Measurements from ENCODE around the gene PKP3.

The PKP3 gene

GRCh38 chr11:416051-416756, 22.2 kb downstream of the PKP3 start:
- TF ChIP-seq POLR2A (IDR thresholded peaks at IDR 0.05; ENCODE audit: low read depth, low read length) (no peak), POU2F2 (IDR thresholded peaks at IDR 0.05; ENCODE audit: low read depth, low read length) (no peak)
- DNase-seq (ENCODE audit: insufficient read length, low spot score) (no peak), FAIRE-seq (peak; percentile 41)

GRCh38 chr11:416757-417621, 23.0 kb downstream of the PKP3 start:
- FAIRE-seq, result peak; percentile 40
- TF ChIP-seq PAX5 (IDR thresholded peaks at IDR 0.05; ENCODE audit: insufficient read depth, low read length, severe bottlenecking) (no peak), POLR2AphosphoS5 (IDR thresholded peaks at IDR 0.05; ENCODE audit: low read depth, low read length) (no peak), POLR2A (IDR thresholded peaks at IDR 0.05; ENCODE audit: low read depth, low read length) (no peak), SPI1 (IDR thresholded peaks at IDR 0.05; ENCODE audit: low read depth, low read length) (no peak), POU2F2 (IDR thresholded peaks at IDR 0.05; ENCODE audit: low read depth, low read length) (no peak), TAF1 (IDR thresholded peaks at IDR 0.05; ENCODE audit: low read depth, low read length) (no peak)
- DNase-seq (ENCODE audit: insufficient read length, low spot score), result no peak

- FAIRE-seq, result no peak
- no peak for DNase-seq (ENCODE audit: insufficient read length, low spot score)
- TF ChIP-seq PAX5 (IDR thresholded peaks at IDR 0.05; ENCODE audit: insufficient read depth, low read length, severe bottlenecking) (no peak), POU2F2 (IDR thresholded peaks at IDR 0.05; ENCODE audit: low read depth, low read length) (no peak), TAF1 (IDR thresholded peaks at IDR 0.05; ENCODE audit: low read depth, low read length) (no peak), SPI1 (IDR thresholded peaks at IDR 0.05; ENCODE audit: low read depth, low read length) (no peak), POLR2AphosphoS5 (IDR thresholded peaks at IDR 0.05; ENCODE audit: low read depth, low read length) (no peak), POLR2A (IDR thresholded peaks at IDR 0.05; ENCODE audit: low read depth, low read length) (no peak)
Observed at GRCh38 chr11:417652-418342, 23.8 kb downstream of the PKP3 start.

GRCh38 chr11:418343-419247, 24.6 kb downstream of the PKP3 start:
- no peak for FAIRE-seq
- no peak for DNase-seq (ENCODE audit: insufficient read length, low spot score)
- TF ChIP-seq POLR2A (IDR thresholded peaks at IDR 0.05; ENCODE audit: low read depth, low read length), result no peak
- no peak for TF ChIP-seq TAF1 (IDR thresholded peaks at IDR 0.05; ENCODE audit: low read depth, low read length)
- no peak for TF ChIP-seq POU2F2 (IDR thresholded peaks at IDR 0.05; ENCODE audit: low read depth, low read length)
- TF ChIP-seq POLR2AphosphoS5 (IDR thresholded peaks at IDR 0.05; ENCODE audit: low read depth, low read length), result no peak
- no peak for TF ChIP-seq SPI1 (IDR thresholded peaks at IDR 0.05; ENCODE audit: low read depth, low read length)
- TF ChIP-seq PAX5 (IDR thresholded peaks at IDR 0.05; ENCODE audit: insufficient read depth, low read length, severe bottlenecking), result no peak

GRCh38 chr11:419248-420005, 25.4 kb downstream of the PKP3 start:
- no peak for DNase-seq (ENCODE audit: insufficient read length, low spot score)
- TF ChIP-seq POLR2A (IDR thresholded peaks at IDR 0.05; ENCODE audit: low read depth, low read length), result no peak
- FAIRE-seq, result no peak

GRCh38 chr11:420054-420910, 26.3 kb downstream of the PKP3 start:
- FAIRE-seq (no peak), DNase-seq (ENCODE audit: insufficient read length, low spot score) (no peak)
- TF ChIP-seq POLR2A (IDR thresholded peaks at IDR 0.05; ENCODE audit: low read depth, low read length), result no peak
- TF ChIP-seq POU2F2 (IDR thresholded peaks at IDR 0.05; ENCODE audit: low read depth, low read length), result no peak
- no peak for TF ChIP-seq TAF1 (IDR thresholded peaks at IDR 0.05; ENCODE audit: low read depth, low read length)
- no peak for TF ChIP-seq POLR2AphosphoS5 (IDR thresholded peaks at IDR 0.05; ENCODE audit: low read depth, low read length)
- no peak for TF ChIP-seq PAX5 (IDR thresholded peaks at IDR 0.05; ENCODE audit: insufficient read depth, low read length, severe bottlenecking)
- TF ChIP-seq SPI1 (IDR thresholded peaks at IDR 0.05; ENCODE audit: low read depth, low read length), result no peak

- FAIRE-seq (no peak), DNase-seq (ENCODE audit: insufficient read length, low spot score) (no peak)
- TF ChIP-seq SPI1 (IDR thresholded peaks at IDR 0.05; ENCODE audit: low read depth, low read length) (no peak), POLR2AphosphoS5 (IDR thresholded peaks at IDR 0.05; ENCODE audit: low read depth, low read length) (no peak), POU2F2 (IDR thresholded peaks at IDR 0.05; ENCODE audit: low read depth, low read length) (no peak), POLR2A (IDR thresholded peaks at IDR 0.05; ENCODE audit: low read depth, low read length) (no peak), PAX5 (IDR thresholded peaks at IDR 0.05; ENCODE audit: insufficient read depth, low read length, severe bottlenecking) (no peak), TAF1 (IDR thresholded peaks at IDR 0.05; ENCODE audit: low read depth, low read length) (no peak)
Observed at GRCh38 chr11:420911-421321, 26.9 kb downstream of the PKP3 start.

- DNase-seq (ENCODE audit: insufficient read length, low spot score) (no peak), FAIRE-seq (no peak)
- no peak for TF ChIP-seq SPI1 (IDR thresholded peaks at IDR 0.05; ENCODE audit: low read depth, low read length)
- no peak for TF ChIP-seq POLR2AphosphoS5 (IDR thresholded peaks at IDR 0.05; ENCODE audit: low read depth, low read length)
- TF ChIP-seq POU2F2 (IDR thresholded peaks at IDR 0.05; ENCODE audit: low read depth, low read length), result no peak
- no peak for TF ChIP-seq POLR2A (IDR thresholded peaks at IDR 0.05; ENCODE audit: low read depth, low read length)
- TF ChIP-seq PAX5 (IDR thresholded peaks at IDR 0.05; ENCODE audit: insufficient read depth, low read length, severe bottlenecking), result no peak
- TF ChIP-seq TAF1 (IDR thresholded peaks at IDR 0.05; ENCODE audit: low read depth, low read length), result no peak
Observed at GRCh38 chr11:422249-422656, 28.2 kb downstream of the PKP3 start.
